GM23338 (cell line): ENCODE measurements around the gene OGFRL1. TPM values are rescaled to one million over a fixed set of nuclear protein-coding genes. Genes with fewer than 3 reads are reported as not detected.

ENCODE experiments used
- ATAC-seq: fragments of 200-7000 bp; cut with Tn5 transposase; 3 replicates; pipeline ENCODE4 v1.9.1; 2020
- DNase-seq: peaks from one replicate; pipeline ENCODE4 v3.0.0-alpha.2; 2015; ENCODE audit warnings: low spot score
- H2AFZ ChIP-seq: fragments of 200-600 bp; sonication (generic); 2 replicates; pipeline ENCODE4 v1.8.0; 2016; ENCODE audit warnings: antibody characterized with exemption, mild to moderate bottlenecking, moderate library complexity
- H3F3A ChIP-seq: fragments of 200-600 bp; sonication (generic); replicated peaks from 2 replicates; pipeline ENCODE4 v1.8.0; 2017; ENCODE audit warnings: antibody characterized with exemption, mixed run types, low read depth
- H3K27ac ChIP-seq: fragments of 200-600 bp; sonication (generic); 2 replicates; pipeline ENCODE4 v1.6.1; 2016; ENCODE audit warnings: low read depth
- H3K27me3 ChIP-seq: fragments of 200-600 bp; sonication (generic); 2 replicates; pipeline ENCODE4 v1.8.0; 2016; ENCODE audit warnings: mild to moderate bottlenecking, mixed run types, moderate library complexity; ENCODE audit not compliant: insufficient read depth
- H3K36me3 ChIP-seq: fragments of 200-600 bp; sonication (generic); 2 replicates; pipeline ENCODE4 v1.8.0; 2016; ENCODE audit warnings: mild to moderate bottlenecking; ENCODE audit not compliant: insufficient read depth
- H3K4me1 ChIP-seq: fragments of 200-600 bp; sonication (generic); 2 replicates; pipeline ENCODE4 v1.8.0; 2016; ENCODE audit warnings: mild to moderate bottlenecking, moderate library complexity; ENCODE audit not compliant: insufficient read depth
- H3K4me2 ChIP-seq: fragments of 200-600 bp; sonication (generic); 2 replicates; pipeline ENCODE4 v1.7.1; 2017; ENCODE audit warnings: mixed run types
- H3K4me3 ChIP-seq: fragments of 200-600 bp; sonication (generic); 2 replicates; pipeline ENCODE4 v1.6.1; 2016; ENCODE audit warnings: mixed run types
- H3K79me2 ChIP-seq: fragments of 200-600 bp; sonication (generic); replicated peaks from 2 replicates; pipeline ENCODE4 v1.8.0; 2017; ENCODE audit warnings: mild to moderate bottlenecking; ENCODE audit not compliant: insufficient read depth
- H3K9me2 ChIP-seq: fragments of 200-600 bp; sonication (generic); 2 replicates; pipeline ENCODE4 v1.8.0; 2017; ENCODE audit not compliant: insufficient read depth
- H4K20me1 ChIP-seq: fragments of 200-600 bp; sonication (generic); replicated peaks from 2 replicates; pipeline ENCODE4 v1.8.0; 2017; ENCODE audit warnings: mild to moderate bottlenecking; ENCODE audit not compliant: insufficient read depth
- H3K27ac Mint-ChIP-seq: 2 replicates; pipeline ENCODE4 v1.8.0; 2020; ENCODE audit warnings: inconsistent platforms, mild to moderate bottlenecking, moderate library complexity, mixed read lengths
- H3K27me3 Mint-ChIP-seq: 3 replicates; pipeline ENCODE4 v1.8.0; 2022; ENCODE audit warnings: low read depth, mild to moderate bottlenecking, moderate library complexity, mixed read lengths, inconsistent platforms; ENCODE audit not compliant: insufficient read depth, poor library complexity
- H3K36me3 Mint-ChIP-seq: 3 replicates; pipeline ENCODE4 v1.8.0; 2021; ENCODE audit warnings: low read depth, mild to moderate bottlenecking, inconsistent platforms, moderate library complexity, mixed read lengths
- H3K4me1 Mint-ChIP-seq: 3 replicates; pipeline ENCODE4 v1.8.0; 2020; ENCODE audit warnings: mild to moderate bottlenecking, inconsistent platforms, mixed read lengths
- H3K4me3 Mint-ChIP-seq: 3 replicates; pipeline ENCODE4 v1.8.0; 2021; ENCODE audit warnings: moderate library complexity, mild to moderate bottlenecking, inconsistent platforms, mixed read lengths
- H3K9me3 Mint-ChIP-seq: 3 replicates; pipeline ENCODE4 v1.8.0; 2020; ENCODE audit warnings: moderate library complexity, mild to moderate bottlenecking, inconsistent platforms, mixed read lengths
- EZH2phosphoT487 ChIP-seq: fragments of 200-600 bp; sonication (generic); IDR thresholded peaks from one replicate; pipeline ENCODE4 v1.8.1; 2018; ENCODE audit warnings: antibody characterized with exemption; ENCODE audit not compliant: unreplicated experiment
- NANOG ChIP-seq: IDR thresholded peaks from 2 replicates; pipeline ENCODE4 v1.6.1; 2016; ENCODE audit warnings: antibody characterized with exemption, borderline replicate concordance
- POLR2AphosphoS5 ChIP-seq: IDR thresholded peaks from 2 replicates; pipeline ENCODE4 v1.6.1; 2016; ENCODE audit warnings: antibody characterized with exemption, low read depth
- STAT1 ChIP-seq: IDR thresholded peaks from one replicate; pipeline ENCODE4 v1.6.1; 2016; ENCODE audit warnings: antibody characterized with exemption; ENCODE audit not compliant: unreplicated experiment
- polyA plus RNA-seq: library from polyadenylated mRNA; unstranded; fragments of >200 nt; fragmentation: Nextera tagmentation; extraction: Ambion mirVana; gene quantifications from 2 replicates; pipeline ENCODE4 v1.2.1, GENCODE V29; 2016
- total RNA-seq: library from RNA; depleted of rRNA; stranded (reverse); fragments of >200 nt; shearing (Covaris generic); gene quantifications from 2 replicates; pipeline ENCODE4 v1.2.3, GENCODE V29; 2014
- TF ChIP-seq, protein P1 (sequence below): IDR thresholded peaks from one replicate; pipeline ENCODE4 v1.6.1; 2018; ENCODE audit warnings: antibody characterized with exemption; ENCODE audit not compliant: unreplicated experiment
- TF ChIP-seq, protein P2 (sequence below): fragments of 250-450 bp; sonication (Bioruptor Pico); IDR thresholded peaks from 2 replicates; pipeline ENCODE4 v1.5.0; 2020; ENCODE audit warnings: mild to moderate bottlenecking, moderate library complexity
- TF ChIP-seq, protein P3 (sequence below), 2 experiments: fragments of 200-600 bp in 1 of 2; sonication (generic) in 1 of 2; conservative IDR thresholded peaks; 2 replicates each; pipeline versions ENCODE4 v1.5.1 to v1.6.1; 2016 to 2017; ENCODE audit warnings: antibody characterized with exemption in 2 of 2, low read depth in 2 of 2, mild to moderate bottlenecking in 2 of 2, moderate library complexity in 1 of 2

OGFRL1 gene
- total and polyA plus RNA-seq, 2 experiments from 2014 or later: 4.2 to 10.0 TPM

DNA sequence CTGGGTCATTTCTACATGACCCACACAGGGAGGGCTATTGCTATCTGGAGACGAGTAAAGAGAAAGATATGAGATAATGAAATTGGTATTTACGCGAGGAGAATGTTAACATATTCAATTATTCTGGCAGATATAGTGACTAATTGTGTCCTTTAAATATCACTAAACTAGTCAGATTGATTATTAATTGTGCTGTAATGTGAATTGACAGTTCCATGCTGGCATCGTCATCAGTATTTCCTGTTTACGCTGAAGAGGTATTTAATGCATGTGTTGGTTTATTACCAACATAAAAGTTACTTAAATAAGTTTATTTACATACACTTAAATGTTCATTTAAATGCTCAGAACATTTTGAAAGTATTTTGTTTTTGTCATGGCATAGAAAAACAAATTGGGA, 35.7 kb upstream of the OGFRL1 start:
- no peaks in the 10 kb centered on the region for H3K27me3 ChIP-seq
- no peaks in the 10 kb centered on the region for H3K36me3 ChIP-seq
- Mint-ChIP-seq H3K27me3 (peaks cover 4% of the 10 kb centered on the region), H3K27ac (peak overlapping the region; percentile 71), H3K9me3 (no peaks in the 10 kb centered on the region), H3K4me1 (peaks cover 37% of the 10 kb centered on the region), H3K4me3 (no peak overlapping the region), H3K36me3 (no peaks in the 10 kb centered on the region; the same call in 2 of the 3 replicates)
- no peak overlapping the region for H2AFZ ChIP-seq
- no peaks in the 10 kb centered on the region for H3F3A ChIP-seq
- peaks cover 3% of the 10 kb centered on the region; the same call in 1 of the 2 replicates for H3K9me2 ChIP-seq
- no peak overlapping the region for H3K4me3 ChIP-seq
- ATAC-seq: no peak
- peak overlapping the region; percentile 5; the same call in 1 of the 2 replicates for H3K27ac ChIP-seq
- no peaks in the 10 kb centered on the region for H4K20me1 ChIP-seq
- TF ChIP-seq NANOG: peak; percentile 81; the same call in 1 of the 2 replicates
- TF ChIP-seq, protein P1, sequence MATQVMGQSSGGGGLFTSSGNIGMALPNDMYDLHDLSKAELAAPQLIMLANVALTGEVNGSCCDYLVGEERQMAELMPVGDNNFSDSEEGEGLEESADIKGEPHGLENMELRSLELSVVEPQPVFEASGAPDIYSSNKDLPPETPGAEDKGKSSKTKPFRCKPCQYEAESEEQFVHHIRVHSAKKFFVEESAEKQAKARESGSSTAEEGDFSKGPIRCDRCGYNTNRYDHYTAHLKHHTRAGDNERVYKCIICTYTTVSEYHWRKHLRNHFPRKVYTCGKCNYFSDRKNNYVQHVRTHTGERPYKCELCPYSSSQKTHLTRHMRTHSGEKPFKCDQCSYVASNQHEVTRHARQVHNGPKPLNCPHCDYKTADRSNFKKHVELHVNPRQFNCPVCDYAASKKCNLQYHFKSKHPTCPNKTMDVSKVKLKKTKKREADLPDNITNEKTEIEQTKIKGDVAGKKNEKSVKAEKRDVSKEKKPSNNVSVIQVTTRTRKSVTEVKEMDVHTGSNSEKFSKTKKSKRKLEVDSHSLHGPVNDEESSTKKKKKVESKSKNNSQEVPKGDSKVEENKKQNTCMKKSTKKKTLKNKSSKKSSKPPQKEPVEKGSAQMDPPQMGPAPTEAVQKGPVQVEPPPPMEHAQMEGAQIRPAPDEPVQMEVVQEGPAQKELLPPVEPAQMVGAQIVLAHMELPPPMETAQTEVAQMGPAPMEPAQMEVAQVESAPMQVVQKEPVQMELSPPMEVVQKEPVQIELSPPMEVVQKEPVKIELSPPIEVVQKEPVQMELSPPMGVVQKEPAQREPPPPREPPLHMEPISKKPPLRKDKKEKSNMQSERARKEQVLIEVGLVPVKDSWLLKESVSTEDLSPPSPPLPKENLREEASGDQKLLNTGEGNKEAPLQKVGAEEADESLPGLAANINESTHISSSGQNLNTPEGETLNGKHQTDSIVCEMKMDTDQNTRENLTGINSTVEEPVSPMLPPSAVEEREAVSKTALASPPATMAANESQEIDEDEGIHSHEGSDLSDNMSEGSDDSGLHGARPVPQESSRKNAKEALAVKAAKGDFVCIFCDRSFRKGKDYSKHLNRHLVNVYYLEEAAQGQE: no peak
- no peak for TF ChIP-seq STAT1
- TF ChIP-seq POLR2AphosphoS5: no peak
- TF ChIP-seq, protein P2, sequence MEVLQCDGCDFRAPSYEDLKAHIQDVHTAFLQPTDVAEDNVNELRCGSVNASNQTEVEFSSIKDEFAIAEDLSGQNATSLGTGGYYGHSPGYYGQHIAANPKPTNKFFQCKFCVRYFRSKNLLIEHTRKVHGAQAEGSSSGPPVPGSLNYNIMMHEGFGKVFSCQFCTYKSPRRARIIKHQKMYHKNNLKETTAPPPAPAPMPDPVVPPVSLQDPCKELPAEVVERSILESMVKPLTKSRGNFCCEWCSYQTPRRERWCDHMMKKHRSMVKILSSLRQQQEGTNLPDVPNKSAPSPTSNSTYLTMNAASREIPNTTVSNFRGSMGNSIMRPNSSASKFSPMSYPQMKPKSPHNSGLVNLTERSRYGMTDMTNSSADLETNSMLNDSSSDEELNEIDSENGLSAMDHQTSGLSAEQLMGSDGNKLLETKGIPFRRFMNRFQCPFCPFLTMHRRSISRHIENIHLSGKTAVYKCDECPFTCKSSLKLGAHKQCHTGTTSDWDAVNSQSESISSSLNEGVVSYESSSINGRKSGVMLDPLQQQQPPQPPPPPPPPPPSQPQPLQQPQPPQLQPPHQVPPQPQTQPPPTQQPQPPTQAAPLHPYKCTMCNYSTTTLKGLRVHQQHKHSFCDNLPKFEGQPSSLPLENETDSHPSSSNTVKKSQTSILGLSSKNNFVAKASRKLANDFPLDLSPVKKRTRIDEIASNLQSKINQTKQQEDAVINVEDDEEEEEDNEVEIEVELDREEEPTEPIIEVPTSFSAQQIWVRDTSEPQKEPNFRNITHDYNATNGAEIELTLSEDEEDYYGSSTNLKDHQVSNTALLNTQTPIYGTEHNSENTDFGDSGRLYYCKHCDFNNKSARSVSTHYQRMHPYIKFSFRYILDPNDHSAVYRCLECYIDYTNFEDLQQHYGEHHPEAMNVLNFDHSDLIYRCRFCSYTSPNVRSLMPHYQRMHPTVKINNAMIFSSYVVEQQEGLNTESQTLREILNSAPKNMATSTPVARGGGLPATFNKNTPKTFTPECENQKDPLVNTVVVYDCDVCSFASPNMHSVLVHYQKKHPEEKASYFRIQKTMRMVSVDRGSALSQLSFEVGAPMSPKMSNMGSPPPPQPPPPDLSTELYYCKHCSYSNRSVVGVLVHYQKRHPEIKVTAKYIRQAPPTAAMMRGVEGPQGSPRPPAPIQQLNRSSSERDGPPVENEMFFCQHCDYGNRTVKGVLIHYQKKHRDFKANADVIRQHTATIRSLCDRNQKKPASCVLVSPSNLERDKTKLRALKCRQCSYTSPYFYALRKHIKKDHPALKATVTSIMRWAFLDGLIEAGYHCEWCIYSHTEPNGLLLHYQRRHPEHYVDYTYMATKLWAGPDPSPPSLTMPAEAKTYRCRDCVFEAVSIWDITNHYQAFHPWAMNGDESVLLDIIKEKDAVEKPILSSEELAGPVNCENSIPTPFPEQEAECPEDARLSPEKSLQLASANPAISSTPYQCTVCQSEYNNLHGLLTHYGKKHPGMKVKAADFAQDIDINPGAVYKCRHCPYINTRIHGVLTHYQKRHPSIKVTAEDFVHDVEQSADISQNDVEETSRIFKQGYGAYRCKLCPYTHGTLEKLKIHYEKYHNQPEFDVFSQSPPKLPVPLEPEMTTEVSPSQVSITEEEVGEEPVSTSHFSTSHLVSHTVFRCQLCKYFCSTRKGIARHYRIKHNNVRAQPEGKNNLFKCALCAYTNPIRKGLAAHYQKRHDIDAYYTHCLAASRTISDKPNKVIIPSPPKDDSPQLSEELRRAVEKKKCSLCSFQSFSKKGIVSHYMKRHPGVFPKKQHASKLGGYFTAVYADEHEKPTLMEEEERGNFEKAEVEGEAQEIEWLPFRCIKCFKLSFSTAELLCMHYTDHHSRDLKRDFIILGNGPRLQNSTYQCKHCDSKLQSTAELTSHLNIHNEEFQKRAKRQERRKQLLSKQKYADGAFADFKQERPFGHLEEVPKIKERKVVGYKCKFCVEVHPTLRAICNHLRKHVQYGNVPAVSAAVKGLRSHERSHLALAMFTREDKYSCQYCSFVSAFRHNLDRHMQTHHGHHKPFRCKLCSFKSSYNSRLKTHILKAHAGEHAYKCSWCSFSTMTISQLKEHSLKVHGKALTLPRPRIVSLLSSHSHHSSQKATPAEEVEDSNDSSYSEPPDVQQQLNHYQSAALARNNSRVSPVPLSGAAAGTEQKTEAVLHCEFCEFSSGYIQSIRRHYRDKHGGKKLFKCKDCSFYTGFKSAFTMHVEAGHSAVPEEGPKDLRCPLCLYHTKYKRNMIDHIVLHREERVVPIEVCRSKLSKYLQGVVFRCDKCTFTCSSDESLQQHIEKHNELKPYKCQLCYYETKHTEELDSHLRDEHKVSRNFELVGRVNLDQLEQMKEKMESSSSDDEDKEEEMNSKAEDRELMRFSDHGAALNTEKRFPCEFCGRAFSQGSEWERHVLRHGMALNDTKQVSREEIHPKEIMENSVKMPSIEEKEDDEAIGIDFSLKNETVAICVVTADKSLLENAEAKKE (CRISPR knock-in tag): no peak
- TF ChIP-seq EZH2phosphoT487: no peak
- TF ChIP-seq, protein P3, sequence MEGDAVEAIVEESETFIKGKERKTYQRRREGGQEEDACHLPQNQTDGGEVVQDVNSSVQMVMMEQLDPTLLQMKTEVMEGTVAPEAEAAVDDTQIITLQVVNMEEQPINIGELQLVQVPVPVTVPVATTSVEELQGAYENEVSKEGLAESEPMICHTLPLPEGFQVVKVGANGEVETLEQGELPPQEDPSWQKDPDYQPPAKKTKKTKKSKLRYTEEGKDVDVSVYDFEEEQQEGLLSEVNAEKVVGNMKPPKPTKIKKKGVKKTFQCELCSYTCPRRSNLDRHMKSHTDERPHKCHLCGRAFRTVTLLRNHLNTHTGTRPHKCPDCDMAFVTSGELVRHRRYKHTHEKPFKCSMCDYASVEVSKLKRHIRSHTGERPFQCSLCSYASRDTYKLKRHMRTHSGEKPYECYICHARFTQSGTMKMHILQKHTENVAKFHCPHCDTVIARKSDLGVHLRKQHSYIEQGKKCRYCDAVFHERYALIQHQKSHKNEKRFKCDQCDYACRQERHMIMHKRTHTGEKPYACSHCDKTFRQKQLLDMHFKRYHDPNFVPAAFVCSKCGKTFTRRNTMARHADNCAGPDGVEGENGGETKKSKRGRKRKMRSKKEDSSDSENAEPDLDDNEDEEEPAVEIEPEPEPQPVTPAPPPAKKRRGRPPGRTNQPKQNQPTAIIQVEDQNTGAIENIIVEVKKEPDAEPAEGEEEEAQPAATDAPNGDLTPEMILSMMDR (conservative IDR thresholded peaks at IDR 0.05; ENCODE audit: low read depth in 2 of 2): no peak
- no peaks in the 10 kb centered on the region for H3K79me2 ChIP-seq
- H3K4me1 ChIP-seq: peaks cover 30% of the 10 kb centered on the region
- peak overlapping the region; percentile 3; the same call in 1 of the 2 replicates for H3K4me2 ChIP-seq
- no peak for DNase-seq
